WTC11 (cell line): ENCODE data around the gene ARL6IP5. TPM values are rescaled to one million over a fixed set of nuclear protein-coding genes. Genes with fewer than 3 reads are reported as not detected.

Source experiments
- ATAC-seq: fragments of 200-7000 bp; cut with Tn5 transposase; 2 replicates; pipeline ENCODE4 v1.10.0; 2021; ENCODE audit warnings: mild to moderate bottlenecking, moderate library complexity
- Bru-seq: library from RNA; stranded (reverse); fragments of 400-500 nt; gene quantifications from one replicate; lab custom pipeline; 2021; lab: Mats Ljungman, UMichigan
- CTCF ChIA-PET: fragments of 300-600 bp; sonication (Branson Sonifier 250); formaldehyde crosslinking; loops from one replicate; lab custom pipeline; 2021; ENCODE audit warnings: antibody characterized with exemption; lab: Charles Lee
- POLR2A ChIA-PET: fragments of 350-600 bp; sonication (Branson Sonifier 250); formaldehyde crosslinking; loops from one replicate; lab custom pipeline; 2021; ENCODE audit warnings: antibody characterized with exemption; lab: Charles Lee
- DNase-seq: peaks from one replicate; pipeline ENCODE4 v3.0.0; 2021; ENCODE audit warnings: low spot score
- H3K27ac Mint-ChIP-seq: 2 replicates; pipeline ENCODE4 v1.8.0; 2021; ENCODE audit warnings: mixed read lengths
- H3K27me3 Mint-ChIP-seq: 2 replicates; pipeline ENCODE4 v1.8.0; 2021; ENCODE audit warnings: low read depth, mild to moderate bottlenecking, moderate library complexity, mixed read lengths
- H3K36me3 Mint-ChIP-seq: 2 replicates; pipeline ENCODE4 v1.8.0; 2021; ENCODE audit warnings: mixed read lengths
- H3K4me1 Mint-ChIP-seq: 2 replicates; pipeline ENCODE4 v1.8.0; 2022; ENCODE audit warnings: mixed read lengths
- H3K4me3 Mint-ChIP-seq: 2 replicates; pipeline ENCODE4 v1.8.0; 2021; ENCODE audit warnings: mild to moderate bottlenecking, moderate library complexity, mixed read lengths
- H3K9me3 Mint-ChIP-seq: 2 replicates; pipeline ENCODE4 v1.8.0; 2021; ENCODE audit warnings: mixed read lengths
- CBFB ChIP-seq: sonication (generic); formaldehyde crosslinking; IDR thresholded peaks from 2 replicates; pipeline ENCODE4 v1.8.1; 2022; ENCODE audit warnings: mild to moderate bottlenecking, low read depth, missing genetic modification reagents
- ELF4 ChIP-seq: sonication (generic); formaldehyde crosslinking; IDR thresholded peaks from 2 replicates; pipeline ENCODE4 v1.8.1; 2022; ENCODE audit warnings: low read depth, mild to moderate bottlenecking, moderate library complexity, missing genetic modification reagents
- ESRRA ChIP-seq: sonication (generic); formaldehyde crosslinking; IDR thresholded peaks from 2 replicates; pipeline ENCODE4 v1.8.1; 2022; ENCODE audit warnings: mild to moderate bottlenecking, missing genetic modification reagents, borderline replicate concordance
- ETV6 ChIP-seq: sonication (generic); formaldehyde crosslinking; IDR thresholded peaks from 2 replicates; pipeline ENCODE4 v1.8.1; 2022; ENCODE audit warnings: mild to moderate bottlenecking, missing genetic modification reagents
- FOXK1 ChIP-seq: sonication (generic); formaldehyde crosslinking; IDR thresholded peaks from 2 replicates; pipeline ENCODE4 v1.8.0; 2022; ENCODE audit warnings: mild to moderate bottlenecking, moderate library complexity, missing genetic modification reagents
- GABPB1 ChIP-seq: sonication (generic); formaldehyde crosslinking; IDR thresholded peaks from 2 replicates; pipeline ENCODE4 v1.8.1; 2023; ENCODE audit warnings: mild to moderate bottlenecking, missing genetic modification reagents
- GRHL2 ChIP-seq: fragments of 250-450 bp; sonication (Bioruptor Pico); IDR thresholded peaks from 2 replicates; pipeline ENCODE4 v1.8.0; 2022; ENCODE audit warnings: mild to moderate bottlenecking, moderate library complexity; ENCODE audit not compliant: insufficient replicate concordance, severe bottlenecking
- KAT7 ChIP-seq: sonication (generic); formaldehyde crosslinking; IDR thresholded peaks from 2 replicates; pipeline ENCODE4 v1.8.1; 2023; ENCODE audit warnings: missing genetic modification reagents, mild to moderate bottlenecking, borderline replicate concordance
- NFE2L1 ChIP-seq: sonication (generic); formaldehyde crosslinking; IDR thresholded peaks from 2 replicates; pipeline ENCODE4 v1.8.1; 2023; ENCODE audit warnings: missing genetic modification reagents
- NR1H2 ChIP-seq: sonication (generic); formaldehyde crosslinking; IDR thresholded peaks from 2 replicates; pipeline ENCODE4 v1.9.0; 2021; ENCODE audit warnings: mild to moderate bottlenecking, moderate library complexity, missing genetic modification reagents
- PRRX2 ChIP-seq: fragments of 250-450 bp; sonication (Bioruptor Pico); IDR thresholded peaks from 2 replicates; pipeline ENCODE4 v1.8.0; 2021; ENCODE audit warnings: mild to moderate bottlenecking
- RELA ChIP-seq: sonication (generic); formaldehyde crosslinking; IDR thresholded peaks from 2 replicates; pipeline ENCODE4 v1.8.1; 2022; ENCODE audit warnings: missing genetic modification reagents, mild to moderate bottlenecking, borderline replicate concordance
- SMAD4 ChIP-seq: sonication (generic); formaldehyde crosslinking; IDR thresholded peaks from 2 replicates; pipeline ENCODE4 v1.8.0; 2022; ENCODE audit warnings: mild to moderate bottlenecking, missing genetic modification reagents
- SP1 ChIP-seq: sonication (generic); formaldehyde crosslinking; conservative IDR thresholded peaks from 2 replicates; pipeline ENCODE4 v1.8.1; 2022; ENCODE audit warnings: missing genetic modification reagents
- TCF7 ChIP-seq: sonication (generic); formaldehyde crosslinking; IDR thresholded peaks from 2 replicates; pipeline ENCODE4 v1.8.0; 2022; ENCODE audit warnings: mild to moderate bottlenecking, low read depth, missing genetic modification reagents, moderate library complexity
- TP53 ChIP-seq: sonication (generic); formaldehyde crosslinking; IDR thresholded peaks from 2 replicates; pipeline ENCODE4 v1.8.1; 2023; ENCODE audit warnings: mild to moderate bottlenecking, missing genetic modification reagents
- ZBTB21 ChIP-seq: sonication (generic); formaldehyde crosslinking; IDR thresholded peaks from 2 replicates; pipeline ENCODE4 v1.8.1; 2023; ENCODE audit warnings: mild to moderate bottlenecking, missing genetic modification reagents, borderline replicate concordance
- ZBTB43 ChIP-seq: sonication (generic); formaldehyde crosslinking; IDR thresholded peaks from 2 replicates; pipeline ENCODE4 v1.8.1; 2023; ENCODE audit warnings: mild to moderate bottlenecking, missing genetic modification reagents
- ZNF121 ChIP-seq: sonication (generic); formaldehyde crosslinking; IDR thresholded peaks from 2 replicates; pipeline ENCODE4 v1.8.0; 2023; ENCODE audit warnings: missing genetic modification reagents
- ZNF219 ChIP-seq: sonication (generic); formaldehyde crosslinking; IDR thresholded peaks from 2 replicates; pipeline ENCODE4 v1.8.0; 2023; ENCODE audit warnings: missing genetic modification reagents, mild to moderate bottlenecking, borderline replicate concordance
- ZNF232 ChIP-seq: sonication (generic); formaldehyde crosslinking; IDR thresholded peaks from 2 replicates; pipeline ENCODE4 v1.8.0; 2022; ENCODE audit warnings: mild to moderate bottlenecking, missing genetic modification reagents
- long read RNA-seq, 3 experiments: library from RNA in 1 of 3; library from capped mRNA in 1 of 3; library from polyadenylated mRNA in 1 of 3; unstranded in 2 of 3; stranded (forward) in 1 of 3; transcript quantifications; one replicate each; pipeline ENCODE4 v2.0.0, GENCODE V29; 2021
- total RNA-seq: library from RNA; stranded (reverse); gene quantifications from 3 replicates; pipeline ENCODE4 v1.2.3, GENCODE V29; 2021
- TF ChIP-seq, protein P1 (sequence below): sonication (generic); formaldehyde crosslinking; IDR thresholded peaks from 2 replicates; pipeline ENCODE4 v1.8.1; 2022; ENCODE audit warnings: low read depth, mild to moderate bottlenecking, moderate library complexity, missing genetic modification reagents, borderline replicate concordance
- TF ChIP-seq, protein P2 (sequence below): sonication (generic); formaldehyde crosslinking; IDR thresholded peaks from 2 replicates; pipeline ENCODE4 v1.8.1; 2022; ENCODE audit warnings: mild to moderate bottlenecking, moderate library complexity, missing genetic modification reagents
- TF ChIP-seq, protein P3 (sequence below): fragments of 250-450 bp; sonication (Bioruptor Pico); IDR thresholded peaks from 2 replicates; pipeline ENCODE4 v1.9.0; 2021; ENCODE audit warnings: mild to moderate bottlenecking
- TF ChIP-seq, protein P4 (sequence below): fragments of 250-450 bp; sonication (Bioruptor Pico); IDR thresholded peaks from 2 replicates; pipeline ENCODE4 v1.9.0; 2021; ENCODE audit warnings: moderate library complexity, mild to moderate bottlenecking, inconsistent platforms, borderline replicate concordance

The ARL6IP5 gene
- total RNA-seq (28.4 to 30.8 TPM (median 29.9 TPM) in 3 replicates), Bru-seq, nascent RNA (percentile 69 among the genes with signal in this experiment)
- long read RNA-seq, experiment 1, transcript ARL6IP5-201 (3 exons, 2,101 nt) = major isoform, 216 of 225 reads
- long read RNA-seq, experiment 1, partial matches to known transcripts = 1 of 225 reads
- long read RNA-seq, experiment 1, other reads (novel, unspliced or antisense) = 8 of 225 reads
- long read RNA-seq, experiment 2, transcript ARL6IP5-201 (3 exons, 2,101 nt) = major isoform, 38 of 62 reads
- long read RNA-seq, experiment 2, partial matches to known transcripts = 14 of 62 reads
- long read RNA-seq, experiment 2, other reads (novel, unspliced or antisense) = 10 of 62 reads
- long read RNA-seq, experiment 3, transcript ARL6IP5-201 (3 exons, 2,101 nt) = major isoform, 129 of 132 reads
- long read RNA-seq, experiment 3, partial matches to known transcripts = 2 of 132 reads
- long read RNA-seq, experiment 3, other reads (novel, unspliced or antisense) = 1 of 132 reads

DNA sequence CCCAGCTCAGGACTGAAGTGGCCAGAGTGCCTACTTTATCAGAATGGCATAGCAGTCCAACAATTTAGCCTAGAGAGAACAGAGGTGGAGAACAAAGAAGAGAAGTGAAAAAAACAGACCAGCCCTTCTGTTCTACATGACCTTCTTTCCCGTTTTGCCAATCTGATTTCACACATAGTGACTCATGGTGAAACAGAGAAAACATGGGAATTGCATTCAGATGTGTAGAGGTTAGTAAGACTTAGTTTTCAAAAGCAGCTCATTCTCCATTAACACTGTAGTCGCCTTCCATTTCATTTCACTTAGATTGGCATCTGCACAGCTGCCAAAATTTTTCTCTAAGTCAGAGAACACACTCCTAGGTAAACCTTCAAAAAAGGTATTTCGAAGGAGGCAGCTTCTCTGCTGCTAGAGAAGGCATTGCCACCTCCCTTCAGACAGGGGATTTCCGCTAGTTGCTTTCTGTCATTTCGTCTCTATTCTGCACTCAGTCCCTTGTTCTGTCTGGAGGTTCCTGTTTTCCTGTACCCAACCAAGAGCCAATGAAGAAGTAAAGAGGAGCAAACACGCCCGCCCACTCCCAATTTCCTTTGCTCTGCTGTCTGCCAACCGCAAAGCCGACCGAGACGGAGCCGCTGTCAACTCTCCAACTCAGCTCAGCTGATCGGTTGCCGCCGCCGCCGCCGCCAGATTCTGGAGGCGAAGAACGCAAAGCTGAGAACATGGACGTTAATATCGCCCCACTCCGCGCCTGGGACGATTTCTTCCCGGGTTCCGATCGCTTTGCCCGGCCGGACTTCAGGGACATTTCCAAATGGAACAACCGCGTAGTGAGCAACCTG, at the start of gene ARL6IP5:
Gene ARL6IP5 (plus strand): TSS at position 612 of the 842 bp plus-strand sequence. CDS start 111 bp downstream, at position 723.
- DNase-seq = peak; percentile 89
- TF ChIP-seq NFE2L1 (CRISPR knock-in tag) (0 out of 2 replicates have a peak, but pooled peaks have one; percentile 25), ETV6 (CRISPR knock-in tag) (peak; percentile 41; the same call in 1 of the 2 replicates), TCF7 (CRISPR knock-in tag) (no peak), SP1 (CRISPR knock-in tag) (0 out of 2 replicates have a peak, but pooled peaks have one; percentile 39), ZNF232 (CRISPR knock-in tag) (0 out of 2 replicates have a peak, but pooled peaks have one; percentile 38), FOXK1 (CRISPR knock-in tag) (peak; percentile 66; the same call in 1 of the 2 replicates), GABPB1 (CRISPR knock-in tag) (0 out of 2 replicates have a peak, but pooled peaks have one; percentile 6), ZNF121 (CRISPR knock-in tag) (no peak)
- Mint-ChIP-seq H3K4me3 (peak within 1 kb of the TSS; percentile 92), H3K27ac (no peak within 1 kb of the TSS), H3K9me3 (no peaks in the 10 kb centered on the region), H3K4me1 (peaks cover 55% of the 10 kb centered on the region), H3K36me3 (no peaks in the 10 kb centered on the region), H3K27me3 (no peaks in the 10 kb centered on the region)
- CTCF ChIA-PET = interaction anchor here (0.6 to 1.6 kb wide), 2 partner anchors 222 to 338 kb away, joined by 3 read pairs; no protein-coding TSS in a partner anchor
- POLR2A ChIA-PET = no interaction called here
- ATAC-seq = peak; percentile 83

DNA sequence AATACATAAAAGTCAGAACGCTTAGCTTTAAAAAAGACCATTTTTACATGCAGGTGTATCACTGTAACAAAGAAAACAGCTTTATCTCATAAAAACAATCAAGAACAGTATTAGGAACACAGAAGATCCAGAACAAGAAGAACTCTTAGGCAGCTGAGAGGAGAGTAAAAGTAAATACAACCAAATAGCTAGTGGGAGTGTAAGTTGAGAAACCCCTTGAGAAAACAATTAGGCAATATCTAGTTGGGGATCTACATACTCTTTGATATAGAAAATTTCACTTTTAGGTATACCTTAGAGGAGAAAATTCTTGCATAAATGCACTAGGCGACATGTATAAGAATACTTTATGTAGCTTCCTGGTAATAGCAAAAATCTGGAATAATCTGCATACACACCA, 40.1 kb upstream of the ARL6IP5 start:
- H3K36me3 Mint-ChIP-seq = peaks cover 31% of the 10 kb centered on the region
- H3K4me1 Mint-ChIP-seq = no peaks in the 10 kb centered on the region
- TF ChIP-seq NR1H2 (CRISPR knock-in tag) (no peak), ELF4 (CRISPR knock-in tag) (no peak), NFE2L1 (CRISPR knock-in tag) (no peak), KAT7 (CRISPR knock-in tag) (no peak), TP53 (no peak), SMAD4 (CRISPR knock-in tag) (no peak), RELA (no peak), PRRX2 (CRISPR knock-in tag) (no peak), CBFB (CRISPR knock-in tag) (no peak), ZBTB21 (CRISPR knock-in tag) (no peak), ESRRA (CRISPR knock-in tag) (no peak), GRHL2 (CRISPR knock-in tag) (no peak), ZNF219 (no peak), ZBTB43 (CRISPR knock-in tag) (no peak)
- TF ChIP-seq, protein P1, sequence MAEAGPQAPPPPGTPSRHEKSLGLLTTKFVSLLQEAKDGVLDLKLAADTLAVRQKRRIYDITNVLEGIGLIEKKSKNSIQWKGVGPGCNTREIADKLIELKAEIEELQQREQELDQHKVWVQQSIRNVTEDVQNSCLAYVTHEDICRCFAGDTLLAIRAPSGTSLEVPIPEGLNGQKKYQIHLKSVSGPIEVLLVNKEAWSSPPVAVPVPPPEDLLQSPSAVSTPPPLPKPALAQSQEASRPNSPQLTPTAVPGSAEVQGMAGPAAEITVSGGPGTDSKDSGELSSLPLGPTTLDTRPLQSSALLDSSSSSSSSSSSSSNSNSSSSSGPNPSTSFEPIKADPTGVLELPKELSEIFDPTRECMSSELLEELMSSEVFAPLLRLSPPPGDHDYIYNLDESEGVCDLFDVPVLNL (CRISPR knock-in tag) = no peak
- TF ChIP-seq, protein P2, sequence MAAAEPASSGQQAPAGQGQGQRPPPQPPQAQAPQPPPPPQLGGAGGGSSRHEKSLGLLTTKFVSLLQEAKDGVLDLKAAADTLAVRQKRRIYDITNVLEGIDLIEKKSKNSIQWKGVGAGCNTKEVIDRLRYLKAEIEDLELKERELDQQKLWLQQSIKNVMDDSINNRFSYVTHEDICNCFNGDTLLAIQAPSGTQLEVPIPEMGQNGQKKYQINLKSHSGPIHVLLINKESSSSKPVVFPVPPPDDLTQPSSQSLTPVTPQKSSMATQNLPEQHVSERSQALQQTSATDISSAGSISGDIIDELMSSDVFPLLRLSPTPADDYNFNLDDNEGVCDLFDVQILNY (CRISPR knock-in tag) = no peak
- TF ChIP-seq, protein P3, sequence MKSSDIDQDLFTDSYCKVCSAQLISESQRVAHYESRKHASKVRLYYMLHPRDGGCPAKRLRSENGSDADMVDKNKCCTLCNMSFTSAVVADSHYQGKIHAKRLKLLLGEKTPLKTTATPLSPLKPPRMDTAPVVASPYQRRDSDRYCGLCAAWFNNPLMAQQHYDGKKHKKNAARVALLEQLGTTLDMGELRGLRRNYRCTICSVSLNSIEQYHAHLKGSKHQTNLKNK (CRISPR knock-in tag) = no peak
- TF ChIP-seq, protein P4, sequence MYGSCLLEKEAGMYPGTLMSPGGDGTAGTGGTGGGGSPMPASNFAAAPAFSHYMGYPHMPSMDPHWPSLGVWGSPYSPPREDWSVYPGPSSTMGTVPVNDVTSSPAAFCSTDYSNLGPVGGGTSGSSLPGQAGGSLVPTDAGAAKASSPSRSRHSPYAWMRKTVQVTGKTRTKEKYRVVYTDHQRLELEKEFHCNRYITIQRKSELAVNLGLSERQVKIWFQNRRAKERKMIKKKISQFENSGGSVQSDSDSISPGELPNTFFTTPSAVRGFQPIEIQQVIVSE (CRISPR knock-in tag) = no peak
- DNase-seq = no peak
- no peak overlapping the region for H3K27ac Mint-ChIP-seq
- CTCF ChIA-PET = no interaction called here
- no peaks in the 10 kb centered on the region for H3K27me3 Mint-ChIP-seq
- no peaks in the 10 kb centered on the region for H3K9me3 Mint-ChIP-seq
- POLR2A ChIA-PET = no interaction called here
- no peak for ATAC-seq
- H3K4me3 Mint-ChIP-seq = no peak overlapping the region
